ENCODE results near the gene HMGXB3. TPM values are rescaled to one million over a fixed set of nuclear protein-coding genes. Genes with fewer than 3 reads are reported as not detected.

HMGXB3 gene
- total RNA-seq, 1 donor from 2014 or later, result 9.1 TPM

- DNase-seq (ENCODE audit: low spot score) (no peak), ATAC-seq (peak; percentile 35)
Observed at GRCh38 chr5:150065886-150066285, 65.3 kb downstream of the HMGXB3 start.

GRCh38 chr5:150066436-150066835 is 65.9 kb downstream of the HMGXB3 start:
- no peak for ATAC-seq
- no peak for DNase-seq (ENCODE audit: low spot score)

- DNase-seq (ENCODE audit: low spot score) (no peak), ATAC-seq (no peak)
Observed at GRCh38 chr5:150066901-150067396, 66.4 kb downstream of the HMGXB3 start.

- DNase-seq (ENCODE audit: low spot score) (no peak), ATAC-seq (no peak)
Observed at GRCh38 chr5:150067405-150067960, 66.9 kb downstream of the HMGXB3 start.

- DNase-seq (ENCODE audit: low spot score), result no peak
Observed at GRCh38 chr5:150068071-150068470, 67.5 kb downstream of the HMGXB3 start.

GRCh38 chr5:150068472-150068871 is 67.9 kb downstream of the HMGXB3 start:
- DNase-seq (ENCODE audit: low spot score), result no peak
- ATAC-seq, result no peak

More at GRCh38 chr5:150068071-150068470, 67.5 kb downstream of the HMGXB3 start:
- ATAC-seq, result no peak

GRCh38 chr5:150068961-150069645 is 68.6 kb downstream of the HMGXB3 start:
- ATAC-seq (no peak), DNase-seq (ENCODE audit: low spot score) (no peak)

- DNase-seq (ENCODE audit: low spot score) (no peak), ATAC-seq (no peak)
Observed at GRCh38 chr5:150069672-150070627, 69.4 kb downstream of the HMGXB3 start.

- no peak for ATAC-seq
- DNase-seq (ENCODE audit: low spot score), result no peak
Observed at GRCh38 chr5:150070821-150071220, 70.3 kb downstream of the HMGXB3 start.

GRCh38 chr5:150073086-150073625 is 72.6 kb downstream of the HMGXB3 start:
- DNase-seq (ENCODE audit: low spot score), result peak; percentile 34
- no peak for ATAC-seq

GRCh38 chr5:150073677-150074076 is 73.1 kb downstream of the HMGXB3 start:
- DNase-seq (ENCODE audit: low spot score) (no peak), ATAC-seq (no peak)

GRCh38 chr5:150075233-150075632 is 74.7 kb downstream of the HMGXB3 start:
- ATAC-seq (no peak), DNase-seq (ENCODE audit: low spot score) (no peak)

GRCh38 chr5:150075806-150076205 is 75.3 kb downstream of the HMGXB3 start:
- DNase-seq (ENCODE audit: low spot score), result peak; percentile 33
- ATAC-seq, result no peak

- ATAC-seq (no peak), DNase-seq (ENCODE audit: low spot score) (no peak)
Observed at GRCh38 chr5:150077060-150077459, 76.5 kb downstream of the HMGXB3 start.

GRCh38 chr5:150077996-150078801 is 77.7 kb downstream of the HMGXB3 start:
- DNase-seq (ENCODE audit: low spot score) (peak; percentile 32), ATAC-seq (no peak)

GRCh38 chr5:150078802-150079689 is 78.5 kb downstream of the HMGXB3 start:
- ATAC-seq (no peak), DNase-seq (ENCODE audit: low spot score) (peak; percentile 31)

- ATAC-seq (no peak), DNase-seq (ENCODE audit: low spot score) (peak; percentile 36)
Observed at GRCh38 chr5:150079909-150080461, 79.4 kb downstream of the HMGXB3 start.

- DNase-seq (ENCODE audit: low spot score), result no peak
- ATAC-seq, result no peak
Observed at GRCh38 chr5:150080696-150081435, 80.3 kb downstream of the HMGXB3 start.
